SU-DHL-6 (cell line): ENCODE measurements around the gene SLITRK2.

Experiments used
- H2AFZ ChIP-seq: fragments of 200-600 bp; sonication (generic); 2 replicates; pipeline ENCODE4 v1.6.1; 2014; ENCODE audit warnings: low read depth, mild to moderate bottlenecking, moderate library complexity, mixed read lengths, antibody characterized with exemption, low read length; ENCODE audit not compliant: severe bottlenecking
- H3F3A ChIP-seq: fragments of 200-600 bp; shearing (Covaris generic); 2 replicates; pipeline ENCODE4 v1.6.0; 2016; ENCODE audit warnings: antibody characterized with exemption, mild to moderate bottlenecking; ENCODE audit not compliant: insufficient read depth
- H3K27ac ChIP-seq: fragments of 200-600 bp; sonication (generic); 2 replicates; pipeline ENCODE4 v1.5.1; 2016; ENCODE audit warnings: low read depth, mild to moderate bottlenecking, low read length, moderate library complexity, mixed read lengths
- H3K27me3 ChIP-seq: fragments of 200-600 bp; sonication (generic), shearing (Covaris generic); 2 replicates; pipeline ENCODE4 v1.6.0; 2014; ENCODE audit warnings: mild to moderate bottlenecking, low read length
- H3K36me3 ChIP-seq: fragments of 200-600 bp; sonication (generic); 2 replicates; pipeline ENCODE4 v1.6.1; 2014; ENCODE audit warnings: mild to moderate bottlenecking, low read length, mixed read lengths
- H3K4me2 ChIP-seq: fragments of 300-600, 200-600 bp; shearing (Covaris generic), sonication (generic); 2 replicates; pipeline ENCODE4 v1.6.0; 2014; ENCODE audit warnings: low read length, low read depth, mild to moderate bottlenecking; ENCODE audit not compliant: poor library complexity, severe bottlenecking
- H3K4me3 ChIP-seq: fragments of 200-600 bp; sonication (generic); 2 replicates; pipeline ENCODE4 v1.5.1; 2014; ENCODE audit warnings: antibody characterized with exemption, low read length, mild to moderate bottlenecking, mixed read lengths; ENCODE audit not compliant: insufficient read depth, poor library complexity, severe bottlenecking
- H3K79me2 ChIP-seq: fragments of 200-600 bp; sonication (generic); 2 replicates; pipeline ENCODE4 v1.6.1; 2014; ENCODE audit warnings: mild to moderate bottlenecking, low read length, moderate library complexity; ENCODE audit not compliant: insufficient read depth
- H3K9ac ChIP-seq: fragments of 200-600 bp; sonication (generic); 2 replicates; pipeline ENCODE4 v1.7.0; 2014; ENCODE audit warnings: mild to moderate bottlenecking, low read length
- H3K9me2 ChIP-seq: fragments of 200-600 bp; sonication (generic); replicated peaks from 2 replicates; pipeline ENCODE4 v1.6.1; 2014; ENCODE audit warnings: low read length; ENCODE audit not compliant: insufficient read depth
- H3K9me3 ChIP-seq: fragments of 200-600 bp; sonication (generic); 2 replicates; pipeline ENCODE4 v1.6.1; 2014; ENCODE audit warnings: low read length, mixed read lengths; ENCODE audit not compliant: insufficient read depth
- H4K20me1 ChIP-seq: fragments of 200-600 bp; sonication (generic); 2 replicates; pipeline ENCODE4 v1.6.1; 2014; ENCODE audit warnings: low read depth, mild to moderate bottlenecking, antibody characterized with exemption, low read length, moderate library complexity, mixed read lengths
- CTCF ChIP-seq: fragments of 200-600 bp; sonication (generic); IDR thresholded peaks from one replicate; pipeline ENCODE4 v1.5.1; 2017; ENCODE audit warnings: antibody characterized with exemption, mild to moderate bottlenecking, low read length, moderate library complexity; ENCODE audit not compliant: insufficient read depth, poor library complexity, severe bottlenecking
- EZH2phosphoT487 ChIP-seq: fragments of 200-600 bp; sonication (generic), shearing (Covaris generic); conservative IDR thresholded peaks from 2 replicates; pipeline ENCODE4 v1.6.1; 2018; ENCODE audit warnings: mild to moderate bottlenecking, antibody characterized with exemption, low read length, moderate library complexity, mixed read lengths

The SLITRK2 gene

GRCh38 chrX:145848857-145849256, 31.2 kb downstream of the SLITRK2 start:
- H3K27me3 ChIP-seq = no peaks in the 10 kb centered on the region

GRCh38 chrX:145853181-145853580, 35.6 kb downstream of the SLITRK2 start:
- Histone ChIP-seq H3F3A (no peaks in the 10 kb centered on the region), H3K79me2 (no peaks in the 10 kb centered on the region), H3K4me2 (no peak overlapping the region), H3K9me3 (no peaks in the 10 kb centered on the region), H3K36me3 (no peaks in the 10 kb centered on the region), H3K27me3 (no peaks in the 10 kb centered on the region), H3K4me3 (no peak overlapping the region), H2AFZ (no peak overlapping the region), H3K27ac (no peak overlapping the region), H3K9me2 (no peaks in the 10 kb centered on the region), H4K20me1 (no peaks in the 10 kb centered on the region), H3K9ac (no peak overlapping the region)
- TF ChIP-seq CTCF (no peak), EZH2phosphoT487 (no peak)

More at GRCh38 chrX:145848857-145849256, 31.2 kb downstream of the SLITRK2 start:
- Histone ChIP-seq H3K79me2 (no peaks in the 10 kb centered on the region), H3K27ac (no peak overlapping the region), H3F3A (no peaks in the 10 kb centered on the region), H3K9ac (no peak overlapping the region), H3K4me2 (no peak overlapping the region), H3K36me3 (no peaks in the 10 kb centered on the region), H2AFZ (no peak overlapping the region), H3K4me3 (no peak overlapping the region), H3K9me2 (no peaks in the 10 kb centered on the region), H3K9me3 (no peaks in the 10 kb centered on the region), H4K20me1 (no peaks in the 10 kb centered on the region)
- no peak for TF ChIP-seq EZH2phosphoT487
- TF ChIP-seq CTCF = no peak

- Histone ChIP-seq H4K20me1 (no peaks in the 10 kb centered on the region), H3K27ac (no peak overlapping the region)
- TF ChIP-seq CTCF = no peak
- no peak for TF ChIP-seq EZH2phosphoT487
Observed at GRCh38 chrX:145856181-145856580, 38.6 kb downstream of the SLITRK2 start.

GRCh38 chrX:145861818-145862217, 44.2 kb downstream of the SLITRK2 start:
- Histone ChIP-seq H3K36me3 (no peaks in the 10 kb centered on the region), H3F3A (no peaks in the 10 kb centered on the region)

More at GRCh38 chrX:145856181-145856580, 38.6 kb downstream of the SLITRK2 start:
- no peaks in the 10 kb centered on the region for H3K79me2 ChIP-seq
- no peak overlapping the region for H2AFZ ChIP-seq
- no peaks in the 10 kb centered on the region for H3K9me2 ChIP-seq
- no peak overlapping the region for H3K9ac ChIP-seq
- H3K4me3 ChIP-seq = no peak overlapping the region
- no peaks in the 10 kb centered on the region for H3F3A ChIP-seq
- no peaks in the 10 kb centered on the region for H3K27me3 ChIP-seq
- no peaks in the 10 kb centered on the region for H3K9me3 ChIP-seq
- H3K4me2 ChIP-seq = no peak overlapping the region
- no peaks in the 10 kb centered on the region for H3K36me3 ChIP-seq

More at GRCh38 chrX:145861818-145862217, 44.2 kb downstream of the SLITRK2 start:
- Histone ChIP-seq H4K20me1 (no peaks in the 10 kb centered on the region), H3K27me3 (no peaks in the 10 kb centered on the region), H3K4me3 (no peak overlapping the region), H3K9me3 (no peaks in the 10 kb centered on the region), H3K27ac (no peak overlapping the region), H3K4me2 (no peak overlapping the region), H2AFZ (no peak overlapping the region), H3K79me2 (no peaks in the 10 kb centered on the region), H3K9me2 (no peaks in the 10 kb centered on the region), H3K9ac (no peak overlapping the region)
- TF ChIP-seq EZH2phosphoT487 (no peak), CTCF (no peak)
